HCT116 (cell line): ENCODE measurements around the gene PITPNM1. TPM values are rescaled to one million over a fixed set of nuclear protein-coding genes. Genes with fewer than 3 reads are reported as not detected.

Experiments
- ATAC-seq: fragments of 200-7000 bp; cut with Tn5 transposase; 2 replicates; pipeline ENCODE4 v1.9.1; 2020; ENCODE audit warnings: mild to moderate bottlenecking, moderate library complexity
- BruUV-seq: library from RNA; stranded (reverse); fragments of 400-500 nt; replicated peaks from 2 replicates; lab custom pipeline; 2021; lab: Mats Ljungman, UMichigan
- CTCF ChIA-PET: fragments of 300-600 bp; sonication (Branson Sonifier 250); formaldehyde crosslinking; loops from one replicate; lab custom pipeline; 2021; ENCODE audit warnings: antibody characterized with exemption; lab: Charles Lee
- POLR2A ChIA-PET: fragments of 300-600, 350-600 bp; sonication (Branson Sonifier 250); formaldehyde crosslinking; loops from one replicate; lab custom pipeline; 2021; ENCODE audit warnings: antibody characterized with exemption; lab: Charles Lee
- RAD21 ChIA-PET, 2 experiments: fragments of 300-600 bp; sonication (Branson Sonifier 250); formaldehyde crosslinking; loops; one replicate each; lab custom pipeline; 2023; ENCODE audit warnings: low total read pairs in 2 of 2; ENCODE audit not compliant: uncharacterized antibody in 2 of 2, unreplicated experiment in 2 of 2, low non-redundant PET in 1 of 2; lab: Charles Lee
- DNase-seq: peaks from one replicate; pipeline ENCODE4 v3.0.0-alpha.2; 2010; ENCODE audit warnings: low read depth, low spot score
- H2AFZ ChIP-seq: fragments of 200-600 bp; shearing (Covaris generic), sonication (generic); 2 replicates; pipeline ENCODE4 v1.6.1; 2017; ENCODE audit warnings: low read depth, mixed run types, mixed read lengths, antibody characterized with exemption, low read length; ENCODE audit not compliant: poor library complexity, severe bottlenecking
- H3K27ac ChIP-seq: 2 replicates; pipeline ENCODE4 v1.5.1; 2012; ENCODE audit warnings: low read depth, low read length
- H3K27me3 ChIP-seq: fragments of 200-600 bp; sonication (generic); 2 replicates; pipeline ENCODE4 v1.6.1; 2016; ENCODE audit warnings: mixed run types, low read length, mixed read lengths; ENCODE audit not compliant: insufficient read depth
- H3K36me3 ChIP-seq, 2 experiments: fragments of 200-500 bp in 1 of 2; fragments of 200-600 bp in 1 of 2; sonication (Bioruptor generic) in 1 of 2; sonication (generic) in 1 of 2; 2 replicates each; pipeline versions ENCODE4 v1.5.1 to v1.6.1; 2014 to 2016; ENCODE audit warnings: low read length in 2 of 2, inconsistent platforms in 1 of 2, mixed read lengths in 1 of 2, mixed run types in 1 of 2; ENCODE audit not compliant: insufficient read depth in 2 of 2, control insufficient read depth in 1 of 2
- H3K4me1 ChIP-seq, 2 experiments: fragments of 200-600 bp in 1 of 2; sonication (generic) in 1 of 2; 2 replicates each; pipeline versions ENCODE4 v1.5.1 to v1.6.1; 2012 to 2017; ENCODE audit warnings: low read length in 2 of 2, inconsistent platforms in 1 of 2, mild to moderate bottlenecking in 1 of 2, mixed read lengths in 1 of 2, mixed run types in 1 of 2, moderate library complexity in 1 of 2; ENCODE audit not compliant: insufficient read depth in 2 of 2, control insufficient read depth in 1 of 2
- H3K4me2 ChIP-seq: fragments of 200-600 bp; sonication (generic); 2 replicates; pipeline ENCODE4 v1.6.1; 2017; ENCODE audit warnings: mixed run types, low read length, mixed read lengths
- H3K4me3 ChIP-seq, 2 experiments: fragments of 200-600 bp in 1 of 2; sonication (generic) in 1 of 2; replicated peaks in 1 of 2; 2 replicates each; pipeline ENCODE4 v1.5.1; 2011 to 2016; ENCODE audit warnings: low read length in 2 of 2, control low read depth in 1 of 2, low read depth in 1 of 2, mild to moderate bottlenecking in 1 of 2, mixed read lengths in 1 of 2, mixed run types in 1 of 2
- H3K79me2 ChIP-seq: fragments of 200-600 bp; sonication (generic); 2 replicates; pipeline ENCODE4 v1.6.1; 2017; ENCODE audit warnings: mild to moderate bottlenecking, mixed run types, low read length, moderate library complexity, mixed read lengths; ENCODE audit not compliant: insufficient read depth
- H3K9ac ChIP-seq: fragments of 200-600 bp; sonication (generic); 2 replicates; pipeline ENCODE4 v1.6.1; 2016; ENCODE audit warnings: low read length, mixed read lengths
- H3K9me2 ChIP-seq: fragments of 200-600 bp; sonication (generic), shearing (Covaris generic); 2 replicates; pipeline ENCODE4 v1.6.1; 2017; ENCODE audit warnings: mixed run types, mild to moderate bottlenecking, moderate library complexity; ENCODE audit not compliant: insufficient read depth
- H3K9me3 ChIP-seq, 2 experiments: fragments of 200-500 bp in 1 of 2; fragments of 200-600 bp in 1 of 2; sonication (Bioruptor generic) in 1 of 2; sonication (generic) in 1 of 2; 2 replicates each; pipeline ENCODE4 v1.6.1; 2014 to 2017; ENCODE audit warnings: low read length in 2 of 2, mixed read lengths in 2 of 2, inconsistent platforms in 1 of 2, low read depth in 1 of 2, mild to moderate bottlenecking in 1 of 2, mixed run types in 1 of 2, moderate library complexity in 1 of 2; ENCODE audit not compliant: control insufficient read depth in 1 of 2, insufficient read depth in 1 of 2
- H4K20me1 ChIP-seq: fragments of 200-600 bp; sonication (generic), shearing (Covaris generic); 2 replicates; pipeline ENCODE4 v1.6.1; 2017; ENCODE audit warnings: mixed run types, mild to moderate bottlenecking, moderate library complexity; ENCODE audit not compliant: insufficient read depth
- ATF3 ChIP-seq: IDR thresholded peaks from 2 replicates; pipeline ENCODE4 v1.6.1; 2012
- CEBPB ChIP-seq: IDR thresholded peaks from 2 replicates; pipeline ENCODE4 v1.6.1; 2012; ENCODE audit warnings: low read depth
- CTCF ChIP-seq, 3 experiments: fragments of 200-600 bp in 1 of 3; sonication (generic) in 1 of 3; IDR thresholded peaks in 2 of 3; conservative IDR thresholded peaks in 1 of 3; 2 replicates each; pipeline ENCODE4 v1.5.1; 2012 to 2017; ENCODE audit warnings: low read depth in 2 of 3, low read length in 2 of 3, antibody characterized with exemption in 1 of 3, borderline replicate concordance in 1 of 3, control low read depth in 1 of 3, mild to moderate bottlenecking in 1 of 3, mixed read lengths in 1 of 3, mixed run types in 1 of 3, moderate library complexity in 1 of 3; ENCODE audit not compliant: insufficient read depth in 1 of 3
- EGR1 ChIP-seq: IDR thresholded peaks from 2 replicates; pipeline ENCODE4 v1.6.1; 2012; ENCODE audit warnings: low read depth
- EZH2 ChIP-seq: fragments of 200-600 bp; sonication (generic); IDR thresholded peaks from 2 replicates; pipeline ENCODE4 v1.6.1; 2017; ENCODE audit warnings: antibody characterized with exemption, mixed run types
- EZH2phosphoT487 ChIP-seq: fragments of 200-600 bp; IDR thresholded peaks from 2 replicates; pipeline ENCODE4 v1.6.1; 2018; ENCODE audit warnings: antibody characterized with exemption, borderline replicate concordance
- FOSL1 ChIP-seq: IDR thresholded peaks from 2 replicates; pipeline ENCODE4 v1.6.1; 2012; ENCODE audit warnings: low read depth
- JUND ChIP-seq: IDR thresholded peaks from 2 replicates; pipeline ENCODE4 v1.6.1; 2012
- POLR2A ChIP-seq: IDR thresholded peaks from 2 replicates; pipeline ENCODE4 v1.7.0; 2011; ENCODE audit warnings: borderline replicate concordance; ENCODE audit not compliant: insufficient read depth, insufficient read length; ENCODE audit errors: extremely low read depth
- POLR2AphosphoS5 ChIP-seq: IDR thresholded peaks from 2 replicates; pipeline ENCODE4 v1.6.1; 2011; ENCODE audit warnings: mild to moderate bottlenecking, low read depth, low read length, moderate library complexity
- RAD21 ChIP-seq: IDR thresholded peaks from 2 replicates; pipeline ENCODE4 v1.6.1; 2012; ENCODE audit warnings: low read depth, mild to moderate bottlenecking
- REST ChIP-seq: IDR thresholded peaks from 2 replicates; pipeline ENCODE4 v1.6.1; 2012; ENCODE audit warnings: low read depth
- SP1 ChIP-seq: IDR thresholded peaks from 2 replicates; pipeline ENCODE4 v1.6.1; 2012; ENCODE audit warnings: low read depth
- SRF ChIP-seq: IDR thresholded peaks from 2 replicates; pipeline ENCODE4 v1.6.1; 2012; ENCODE audit warnings: low read depth
- TCF7L2 ChIP-seq: IDR thresholded peaks from 2 replicates; pipeline ENCODE4 v1.7.0; 2011; ENCODE audit warnings: borderline replicate concordance, inconsistent platforms; ENCODE audit not compliant: insufficient read depth, insufficient read length; ENCODE audit errors: extremely low read depth
- ZFX ChIP-seq: fragments of 450-650 bp; IDR thresholded peaks from 2 replicates; pipeline ENCODE4 v1.6.1; 2017
- ZNF274 ChIP-seq: fragments of 200-500 bp; sonication (Bioruptor generic); IDR thresholded peaks from 2 replicates; pipeline ENCODE4 v1.6.1; 2014; ENCODE audit warnings: mild to moderate bottlenecking, low read depth, low read length, inconsistent platforms
- intact Hi-C: fragments of 100-400 bp; cut with micrococcal nuclease; formaldehyde crosslinking; loops from 2 replicates; pipeline ENCODE4 v1.10.0; 2022
- total RNA-seq: library from RNA; stranded (reverse); gene quantifications from one replicate; pipeline ENCODE4 v1.2.1, GENCODE V29; 2021; ENCODE audit not compliant: unreplicated experiment

The PITPNM1 gene
- total RNA-seq, 1 experiment from 2014 or later: 79.5 TPM

GRCh38 chr11:67521924-67522323 is 16.8 kb upstream of the PITPNM1 start:
- TF ChIP-seq ZFX (no peak), CEBPB (no peak), ZNF274 (no peak), REST (no peak), EZH2phosphoT487 (no peak), SP1 (no peak), FOSL1 (no peak), EZH2 (no peak), POLR2AphosphoS5 (no peak), SRF (no peak), ATF3 (no peak), EGR1 (no peak), CTCF (IDR thresholded peaks at IDR 0.05 in 2 of 3, conservative IDR thresholded peaks at IDR 0.05 in 1 of 3; ENCODE audit: borderline replicate concordance in 1 of 3, insufficient read depth in 1 of 3, low read depth in 2 of 3, low read length in 2 of 3) (no peak), RAD21 (no peak), POLR2A (no peak), TCF7L2 (no peak), JUND (no peak)
- Histone ChIP-seq H4K20me1 (no peaks in the 10 kb centered on the region), H3K4me3 (no peak overlapping the region), H3K4me1 (no peaks in the 10 kb centered on the region), H3K4me2 (no peak overlapping the region), H3K9me2 (no peaks in the 10 kb centered on the region), H3K27ac (no peak overlapping the region), H3K9me3 (no peaks in the 10 kb centered on the region), H3K27me3 (no peaks in the 10 kb centered on the region), H3K36me3 (no peaks in the 10 kb centered on the region), H3K9ac (no peak overlapping the region), H2AFZ (no peak overlapping the region), H3K79me2 (no peaks in the 10 kb centered on the region)
- ChIA-PET CTCF (no interaction called here), POLR2A (no interaction called here), RAD21 (no interaction called here)
- ATAC-seq (no peak), DNase-seq (no peak)
- BruUV-seq: no TSS peak
- intact Hi-C loops: no loop called here
